ENCODE results near the gene SLC5A6.
A peak's percentile ranks its signal among the peaks of the same experiment; 100 is the strongest.

The SLC5A6 gene

GRCh38 chr2:27175330-27175729, 36.7 kb downstream of the SLC5A6 start:
- DNase-seq (ENCODE audit: low read depth, low spot score): no peak

GRCh38 chr2:27174638-27175037, 37.4 kb downstream of the SLC5A6 start:
- peak; percentile 63 for DNase-seq (ENCODE audit: low read depth, low spot score)

GRCh38 chr2:27171351-27171848, 40.7 kb downstream of the SLC5A6 start:
- DNase-seq (ENCODE audit: low read depth, low spot score): no peak

- no peak for DNase-seq (ENCODE audit: low read depth, low spot score)
Observed at GRCh38 chr2:27170581-27171337, 41.3 kb downstream of the SLC5A6 start.

- no peak for DNase-seq (ENCODE audit: low read depth, low spot score)
Observed at GRCh38 chr2:27164960-27165763, 46.9 kb downstream of the SLC5A6 start.

- DNase-seq (ENCODE audit: low read depth, low spot score): no peak
Observed at GRCh38 chr2:27162151-27163121, 49.6 kb downstream of the SLC5A6 start.

GRCh38 chr2:27160191-27160590, 51.9 kb downstream of the SLC5A6 start:
- DNase-seq (ENCODE audit: low read depth, low spot score): no peak

- DNase-seq (ENCODE audit: low read depth, low spot score): no peak
Observed at GRCh38 chr2:27159271-27159670, 52.8 kb downstream of the SLC5A6 start.

GRCh38 chr2:27158468-27158867, 53.6 kb downstream of the SLC5A6 start:
- no peak for DNase-seq (ENCODE audit: low read depth, low spot score)

GRCh38 chr2:27155069-27155520, 57.0 kb downstream of the SLC5A6 start:
- DNase-seq (ENCODE audit: low read depth, low spot score): no peak

GRCh38 chr2:27154488-27154887, 57.6 kb downstream of the SLC5A6 start:
- DNase-seq (ENCODE audit: low read depth, low spot score): no peak

- peak; percentile 26 for DNase-seq (ENCODE audit: low read depth, low spot score)
Observed at GRCh38 chr2:27152796-27153464, 59.1 kb downstream of the SLC5A6 start.

GRCh38 chr2:27152102-27152795, 59.8 kb downstream of the SLC5A6 start:
- DNase-seq (ENCODE audit: low read depth, low spot score): no peak

- no peak for DNase-seq (ENCODE audit: low read depth, low spot score)
Observed at GRCh38 chr2:27150639-27151230, 61.3 kb downstream of the SLC5A6 start.
